Left lung (tissue), 10 donors: ENCODE measurements around the gene PNPLA7. TPM values are rescaled to one million over a fixed set of nuclear protein-coding genes. Genes with fewer than 3 reads are reported as not detected.
A peak's percentile ranks its signal among the peaks of the same experiment; 100 is the strongest.

Experiments used
- ATAC-seq: fragments of 200-7000 bp; cut with Tn5 transposase; one replicate; pipeline ENCODE4 v1.9.1; 2020; ENCODE audit warnings: moderate library complexity
- DNase-seq, 4 donors: peaks; one replicate each; pipeline ENCODE4 v3.0.0-alpha.2; 2013 to 2020
- H3K27ac ChIP-seq, 2 donors: fragments of 200-600 bp; sonication (generic) in 1 of 2; one replicate each; pipeline versions ENCODE4 v1.5.0 to v1.8.0; 2020 to 2021
- H3K27me3 ChIP-seq, 2 donors: fragments of 200-600 bp; sonication (generic) in 1 of 2; one replicate each; pipeline versions ENCODE4 v1.5.0 to v1.8.0; 2020 to 2021
- H3K36me3 ChIP-seq, 2 donors: fragments of 200-600 bp; sonication (generic) in 1 of 2; one replicate each; pipeline versions ENCODE4 v1.5.0 to v1.8.0; 2020 to 2021
- H3K4me1 ChIP-seq, 2 donors: fragments of 200-600 bp; one replicate each; pipeline ENCODE4 v1.8.0; 2021
- H3K4me3 ChIP-seq, 2 donors: fragments of 200-600 bp; sonication (generic) in 1 of 2; one replicate each; pipeline versions ENCODE4 v1.5.0 to v1.8.0; 2020 to 2021; ENCODE audit warnings: mild to moderate bottlenecking in 1 of 2
- H3K9me3 ChIP-seq, 2 donors: fragments of 200-600 bp; sonication (generic) in 1 of 2; one replicate each; pipeline versions ENCODE4 v1.5.0 to v1.8.0; 2020 to 2021
- CTCF ChIP-seq, 2 donors: fragments of 200-600 bp; sonication (generic) in 1 of 2; IDR thresholded peaks; one replicate each; pipeline versions ENCODE4 v1.5.0 to v1.8.0; 2021; ENCODE audit warnings: antibody characterized with exemption in 2 of 2
- intact Hi-C, 2 donors: fragments of 100-400 bp; cut with DNase I; formaldehyde crosslinking; loops; one replicate each; pipeline versions ENCODE4 v1.11.2 to v1.14.2; 2022
- polyA plus RNA-seq, 6 donors: library from polyadenylated mRNA; unstranded; fragments of 120-200 nt; gene quantifications; one replicate each; pipeline ENCODE4 v1.2.1, GENCODE V29; 2013; ENCODE audit not compliant: insufficient read length in 6 of 6
- total RNA-seq, 2 donors: library from RNA; stranded (reverse); fragmentation: NEBNext Ultra II Directional; extraction: Animal tissue kit (Norgen Biotek cat#: 25700); gene quantifications; one replicate each; pipeline ENCODE4 v1.2.1, GENCODE V29; 2021
- donor health status: DM: no; HTN: yes; CAD: no.
- donor health status: DM: no; HTN: no; CAD: no.

Gene PNPLA7
- total and polyA plus RNA-seq, 8 donors: 2.9 to 8.9 (median 4.9) TPM

DNA sequence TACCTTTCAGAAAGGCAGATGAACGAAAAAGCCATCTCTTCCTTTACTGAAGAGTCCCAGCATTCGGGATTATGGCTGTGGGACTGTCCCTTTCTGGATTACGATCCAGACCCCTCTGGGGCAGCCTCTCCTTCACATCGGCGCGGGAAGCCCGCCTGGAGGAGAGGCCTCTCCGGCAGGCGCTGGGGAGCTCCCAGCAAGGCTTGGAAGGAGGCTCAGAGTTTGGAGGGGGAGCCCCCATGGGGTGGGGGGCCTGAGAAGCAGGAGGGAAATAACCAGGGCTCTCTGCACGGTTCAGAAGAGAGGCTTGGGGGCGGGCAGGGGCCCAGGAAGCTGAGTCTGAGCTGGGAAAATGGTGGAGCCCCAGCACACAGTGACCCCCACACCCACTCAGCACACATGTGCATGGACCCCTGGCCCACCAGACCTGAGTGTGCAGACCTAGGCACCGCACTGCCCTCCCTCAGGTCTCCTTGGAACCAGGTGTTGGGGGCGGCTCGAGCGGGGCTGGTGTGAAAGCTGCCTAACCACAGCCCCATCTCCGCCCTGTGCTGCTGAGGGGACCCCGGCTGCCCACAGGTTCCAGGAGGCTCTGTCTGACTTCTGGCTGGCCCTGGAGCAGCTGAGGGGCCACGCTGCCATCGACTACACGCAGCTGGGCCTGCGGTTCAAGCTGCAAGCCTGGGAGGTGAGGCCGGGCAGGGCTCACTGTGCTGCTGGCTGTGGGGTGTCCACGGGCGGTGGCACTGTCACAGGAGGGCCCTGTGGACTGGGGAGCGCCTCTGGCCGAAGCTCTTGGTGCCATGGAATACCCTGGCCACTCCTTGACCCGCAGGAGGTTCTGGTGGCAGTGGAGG, 122.5 kb downstream of the PNPLA7 start:
- Histone ChIP-seq H3K27ac (no peak overlapping the region), H3K4me3 (no peak overlapping the region), H3K27me3 (peaks cover 0 to 5% of the 10 kb centered on the region in 2 donors), H3K9me3 (no peaks in the 10 kb centered on the region), H3K4me1 (peaks cover 0 to 16% of the 10 kb centered on the region in 2 donors), H3K36me3 (no peaks in the 10 kb centered on the region)
- DNase-seq (peak in 1 of 4 donors; percentile 61), ATAC-seq (no peak)
- intact Hi-C loops: no loop called here
- no peak for TF ChIP-seq CTCF (IDR thresholded peaks at IDR 0.05)

GRCh38 chr9:137426018-137426681, 124.1 kb downstream of the PNPLA7 start:
- no peaks in the 10 kb centered on the region for H3K36me3 ChIP-seq
- DNase-seq: peak in 1 of 4 donors; percentile 59
- intact Hi-C loops: no loop called here

DNA sequence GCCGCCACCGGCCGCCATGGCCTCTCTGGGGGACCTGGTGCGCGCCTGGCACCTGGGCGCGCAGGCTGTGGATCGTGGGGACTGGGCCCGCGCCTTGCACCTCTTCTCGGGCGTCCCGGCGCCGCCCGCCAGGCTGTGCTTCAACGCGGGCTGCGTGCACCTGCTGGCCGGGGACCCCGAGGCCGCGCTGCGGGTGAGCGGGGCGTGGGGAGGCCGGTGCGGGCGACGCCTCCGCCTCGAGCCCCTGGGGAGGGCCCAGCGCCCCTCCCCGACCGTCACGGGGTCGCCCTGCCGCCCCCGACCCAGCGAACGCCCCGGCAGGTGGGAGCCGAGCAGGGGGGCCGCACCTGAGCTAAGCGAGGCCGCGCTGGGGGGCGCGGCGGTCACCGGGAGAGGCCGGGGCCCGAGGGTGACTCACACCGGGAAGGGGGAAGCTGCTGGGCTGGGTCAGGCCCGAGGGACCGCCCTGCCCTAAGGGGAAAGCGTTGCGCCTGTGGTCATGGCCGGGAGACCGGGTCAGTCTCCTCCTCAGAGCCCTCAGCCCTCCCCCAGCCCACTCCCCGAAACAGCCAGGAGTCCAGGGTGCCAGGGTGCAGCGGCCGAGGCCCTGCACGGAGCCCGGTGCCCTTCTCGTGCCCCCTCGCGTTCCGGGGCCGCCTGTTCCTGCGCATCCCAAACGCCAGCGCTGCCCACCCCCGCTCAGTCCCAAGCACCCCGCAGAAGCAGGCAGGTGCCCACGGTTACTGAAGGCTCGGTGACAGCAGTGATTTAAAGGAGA, 126.5 kb downstream of the PNPLA7 start:
- H3K9me3 ChIP-seq: no peaks in the 10 kb centered on the region
- H3K36me3 ChIP-seq: no peaks in the 10 kb centered on the region
- DNase-seq (peak in 1 of 4 donors; percentile 89), ATAC-seq (peak; percentile 53)
- intact Hi-C loops: no loop called here
- peak; percentile 2 to 56 for TF ChIP-seq CTCF (IDR thresholded peaks at IDR 0.05)
- peaks cover 0 to 5% of the 10 kb centered on the region in 2 donors for H3K27me3 ChIP-seq
- H3K4me3 ChIP-seq: peak overlapping the region; percentile 51 to 93
- peak overlapping the region; percentile 69 to 75 for H3K27ac ChIP-seq
- peaks cover 0 to 35% of the 10 kb centered on the region in 2 donors for H3K4me1 ChIP-seq

More at GRCh38 chr9:137426018-137426681, 124.1 kb downstream of the PNPLA7 start:
- Histone ChIP-seq H3K27ac (no peak overlapping the region), H3K9me3 (no peaks in the 10 kb centered on the region), H3K4me1 (peaks cover 0 to 29% of the 10 kb centered on the region in 2 donors), H3K27me3 (peaks cover 0 to 5% of the 10 kb centered on the region in 2 donors), H3K4me3 (no peak overlapping the region)
- TF ChIP-seq CTCF (IDR thresholded peaks at IDR 0.05): no peak
- no peak for ATAC-seq

- peak within 1 kb of the TSS; percentile 87 to 93 for H3K4me3 ChIP-seq
- intact Hi-C loops: no loop called here
- peak; percentile 30 to 76 for TF ChIP-seq CTCF (IDR thresholded peaks at IDR 0.05)
These were observed 127.3 kb downstream of the PNPLA7 start, which contains the start of the genes EXD3 and NOXA1 for GRCh38 chr9:137422604-137423513. Gene EXD3 (minus strand): TSS chr9:137423162. CDS start chr9:137395357, 27,805 bp downstream. Gene NOXA1 (plus strand): TSS chr9:137423393. CDS start chr9:137423530, 137 bp downstream.

More at GRCh38 chr9:137422604-137423513, 127.3 kb downstream of the PNPLA7 start, which contains the start of the genes EXD3 and NOXA1:
- H3K36me3 ChIP-seq: no peaks in the 10 kb centered on the region
- H3K9me3 ChIP-seq: no peaks in the 10 kb centered on the region
- ATAC-seq: peak; percentile 97
- H3K27ac ChIP-seq: peak within 1 kb of the TSS; percentile 69 to 77
- DNase-seq: peak; percentile 82 to 98 (median 94)
- peaks cover 0 to 35% of the 10 kb centered on the region in 2 donors for H3K4me1 ChIP-seq
- peaks cover 0 to 5% of the 10 kb centered on the region in 2 donors for H3K27me3 ChIP-seq
